Body of pancreas (tissue), 4 donors: Measurements from ENCODE around the gene TMA7B. TPM values are rescaled to one million over a fixed set of nuclear protein-coding genes. Genes with fewer than 3 reads are reported as not detected.

Source experiments
- ATAC-seq: fragments of 150-250 bp; one replicate; pipeline ENCODE4 v1.9.1; 2016
- DNase-seq, 4 donors: peaks; one replicate each; pipeline ENCODE4 v3.0.0-alpha.2; 2019
- H3K27ac ChIP-seq, 4 donors: fragments of 200-600 bp; sonication (generic); 1 replicate in 3 of 4; 2 replicates in 1 of 4; pipeline versions ENCODE4 v1.5.1 to v1.6.1; 2016 to 2019; ENCODE audit warnings: mild to moderate bottlenecking in 1 of 4, mixed read lengths in 1 of 4, moderate library complexity in 1 of 4
- H3K27me3 ChIP-seq, 2 donors: fragments of 200-600 bp; sonication (generic); one replicate each; pipeline ENCODE4 v1.6.0; 2016; ENCODE audit warnings: mild to moderate bottlenecking in 1 of 2
- H3K36me3 ChIP-seq, 2 donors: fragments of 200-600 bp; sonication (generic); replicated peaks in 1 of 2; 2 replicates each; pipeline ENCODE4 v1.5.1; 2016; ENCODE audit warnings: low read depth in 2 of 2; ENCODE audit not compliant: insufficient read depth in 1 of 2
- H3K4me1 ChIP-seq: fragments of 200-600 bp; sonication (generic); one replicate; pipeline ENCODE4 v1.6.0; 2016
- H3K4me3 ChIP-seq, 2 donors: fragments of 200-600 bp; sonication (generic); 1 replicate in 1 of 2; 2 replicates in 1 of 2; pipeline ENCODE4 v1.5.1; 2016 to 2019
- H3K9me3 ChIP-seq, 3 donors: fragments of 200-600 bp; sonication (generic); 1 replicate in 2 of 3; 2 replicates in 1 of 3; pipeline ENCODE4 v1.5.1; 2016
- POLR2A ChIP-seq, 3 donors: fragments of 450-650 bp; IDR thresholded peaks; one replicate each; pipeline ENCODE4 v1.6.1; 2016; ENCODE audit warnings: antibody characterized with exemption in 3 of 3, mild to moderate bottlenecking in 2 of 3
- WGBS, 2 donors: methylation state at CpG; one replicate each; pipeline ENCODE4 v1.1.5; 2017; 5-methylcytosine and 5-hydroxymethylcytosine counted together
- intact Hi-C: fragments of 100-400 bp; cut with DNase I; formaldehyde crosslinking; loops from one replicate; pipeline ENCODE4 v1.15.1; 2023
- total RNA-seq, 2 donors: library from RNA; depleted of rRNA; stranded (reverse); fragments of >200 nt; gene quantifications; one replicate each; pipeline ENCODE4 v1.1.0, GENCODE V29; 2016
- TF ChIP-seq, protein P1 (sequence below), 7 experiments: fragments of 450-650 bp in 4 of 7; fragments of 200-600 bp in 3 of 7; sonication (generic) in 3 of 7; IDR thresholded peaks; one replicate each; pipeline ENCODE4 v1.5.1; 2016 to 2019; ENCODE audit warnings: antibody characterized with exemption in 7 of 7

Gene TMA7B
- total RNA-seq, 2 donors from 2014 or later: not detected

DNA sequence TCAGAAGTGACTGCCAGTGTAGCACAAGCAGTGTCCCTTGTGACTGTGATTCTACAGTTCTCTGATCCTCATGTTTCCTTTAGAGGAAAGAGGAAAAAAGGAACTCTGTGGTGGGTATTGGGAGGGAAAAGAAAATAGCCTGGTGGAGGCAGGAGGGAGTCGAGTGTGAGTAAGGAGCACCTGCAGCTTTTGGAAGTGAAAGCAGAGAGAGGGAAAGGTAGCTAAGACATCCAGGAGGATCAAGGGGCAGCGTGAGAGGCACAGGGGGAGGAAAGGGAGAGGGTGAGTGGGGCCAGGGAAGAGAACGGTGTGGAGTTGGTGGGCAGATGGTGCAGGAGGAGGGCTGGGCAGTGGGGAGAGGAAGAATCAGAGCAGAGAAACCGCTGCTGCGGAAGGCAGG, 12.4 kb downstream of the TMA7B start:
- 64 to 77% methylated on average over 5 of the region's 5 CpGs for WGBS, 2 donors
- TF ChIP-seq, protein P1, sequence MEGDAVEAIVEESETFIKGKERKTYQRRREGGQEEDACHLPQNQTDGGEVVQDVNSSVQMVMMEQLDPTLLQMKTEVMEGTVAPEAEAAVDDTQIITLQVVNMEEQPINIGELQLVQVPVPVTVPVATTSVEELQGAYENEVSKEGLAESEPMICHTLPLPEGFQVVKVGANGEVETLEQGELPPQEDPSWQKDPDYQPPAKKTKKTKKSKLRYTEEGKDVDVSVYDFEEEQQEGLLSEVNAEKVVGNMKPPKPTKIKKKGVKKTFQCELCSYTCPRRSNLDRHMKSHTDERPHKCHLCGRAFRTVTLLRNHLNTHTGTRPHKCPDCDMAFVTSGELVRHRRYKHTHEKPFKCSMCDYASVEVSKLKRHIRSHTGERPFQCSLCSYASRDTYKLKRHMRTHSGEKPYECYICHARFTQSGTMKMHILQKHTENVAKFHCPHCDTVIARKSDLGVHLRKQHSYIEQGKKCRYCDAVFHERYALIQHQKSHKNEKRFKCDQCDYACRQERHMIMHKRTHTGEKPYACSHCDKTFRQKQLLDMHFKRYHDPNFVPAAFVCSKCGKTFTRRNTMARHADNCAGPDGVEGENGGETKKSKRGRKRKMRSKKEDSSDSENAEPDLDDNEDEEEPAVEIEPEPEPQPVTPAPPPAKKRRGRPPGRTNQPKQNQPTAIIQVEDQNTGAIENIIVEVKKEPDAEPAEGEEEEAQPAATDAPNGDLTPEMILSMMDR (IDR thresholded peaks at IDR 0.05): no peak
- TF ChIP-seq POLR2A (IDR thresholded peaks at IDR 0.05): no peak
- H3K36me3 ChIP-seq: no peaks in the 10 kb centered on the region
- no peaks in the 10 kb centered on the region for H3K9me3 ChIP-seq
- H3K27me3 ChIP-seq: no peaks in the 10 kb centered on the region
- no peak overlapping the region for H3K4me3 ChIP-seq
- intact Hi-C loops: no loop called here
- no peak overlapping the region for H3K27ac ChIP-seq
- peaks cover 16% of the 10 kb centered on the region for H3K4me1 ChIP-seq
- DNase-seq (no peak), ATAC-seq (no peak)

DNA sequence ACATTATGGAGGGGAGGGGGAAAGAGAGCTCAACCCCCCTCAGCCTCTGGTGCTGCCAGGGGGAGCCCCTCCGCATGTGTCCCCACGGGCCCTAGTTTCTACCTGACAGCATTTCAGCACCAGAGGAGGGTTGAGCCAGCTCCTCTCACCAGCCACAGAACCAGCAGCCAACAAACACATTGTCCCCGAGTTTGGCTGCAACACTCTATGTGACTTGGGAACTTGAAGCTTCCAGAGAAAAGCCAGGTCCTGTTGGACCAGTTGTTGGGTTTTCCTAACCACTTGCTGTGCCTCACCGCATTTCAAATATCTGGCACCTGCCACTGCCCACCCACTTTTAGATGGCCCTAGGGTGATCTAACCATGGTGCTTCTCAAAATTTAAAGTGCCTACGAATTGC, 13.5 kb downstream of the TMA7B start:
- 71 to 74% methylated on average over 5 of the region's 5 CpGs for WGBS, 2 donors
- ATAC-seq: no peak
- intact Hi-C loops: no loop called here
- H3K4me3 ChIP-seq: no peak overlapping the region
- H3K4me1 ChIP-seq: peaks cover 8% of the 10 kb centered on the region
- no peaks in the 10 kb centered on the region for H3K27me3 ChIP-seq
- TF ChIP-seq, protein P1 (IDR thresholded peaks at IDR 0.05): no peak
- no peak for TF ChIP-seq POLR2A (IDR thresholded peaks at IDR 0.05)
- no peaks in the 10 kb centered on the region for H3K36me3 ChIP-seq
- H3K27ac ChIP-seq: no peak overlapping the region
- H3K9me3 ChIP-seq: no peaks in the 10 kb centered on the region
- DNase-seq: no peak

DNA sequence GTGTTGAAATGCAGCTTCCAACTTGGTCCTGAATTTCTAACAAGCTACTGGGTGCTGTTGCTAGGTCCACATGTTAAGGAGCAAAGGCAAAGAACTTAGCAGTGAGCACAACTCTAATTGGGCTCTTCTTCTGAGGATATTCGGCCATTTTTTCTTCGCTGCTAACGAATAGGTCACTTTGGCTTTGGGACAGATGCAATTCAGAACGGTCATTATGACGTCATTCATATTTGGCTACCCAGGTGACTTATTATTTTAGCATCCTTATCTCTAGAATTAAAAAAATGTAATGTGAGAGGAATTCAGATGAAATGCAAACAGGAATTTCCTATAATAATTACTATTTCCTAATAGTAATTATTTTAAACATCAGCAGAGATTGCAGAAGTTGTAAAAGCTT, 13.9 kb downstream of the TMA7B start:
- Histone ChIP-seq H3K4me3 (no peak overlapping the region), H3K27ac (no peak overlapping the region), H3K4me1 (peaks cover 4% of the 10 kb centered on the region), H3K27me3 (no peaks in the 10 kb centered on the region), H3K9me3 (no peaks in the 10 kb centered on the region), H3K36me3 (no peaks in the 10 kb centered on the region)
- ATAC-seq (no peak), DNase-seq (no peak)
- no peak for TF ChIP-seq POLR2A (IDR thresholded peaks at IDR 0.05)
- TF ChIP-seq, protein P1 (IDR thresholded peaks at IDR 0.05): no peak
- intact Hi-C loops: no loop called here
- 54 to 59% methylated on average over 5 of the region's 5 CpGs for WGBS, 2 donors

- WGBS, 2 donors: 68 to 74% methylated on average over 6 of the region's 6 CpGs
- H3K9me3 ChIP-seq: no peaks in the 10 kb centered on the region
Observed at GRCh38 chr22:39979048-39979447, 18.9 kb downstream of the TMA7B start.

DNA sequence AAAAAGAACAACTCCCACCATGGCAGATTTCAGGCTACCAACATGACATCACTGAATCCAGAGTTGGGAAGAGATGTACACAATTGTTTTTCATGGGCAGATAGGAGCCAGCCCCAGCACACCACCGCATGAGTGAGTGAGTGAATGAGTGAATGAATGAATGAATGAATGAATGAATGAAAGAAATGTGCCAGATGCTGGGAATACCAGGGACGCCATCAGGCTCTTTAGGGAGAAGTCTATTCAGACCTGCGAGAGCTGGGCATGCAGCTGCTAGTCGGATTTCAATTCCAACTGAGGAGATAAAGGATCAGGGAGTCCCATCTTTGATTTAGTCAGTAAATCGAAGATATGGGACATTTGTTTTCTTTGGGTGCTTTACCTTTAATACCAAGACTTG, 19.3 kb downstream of the TMA7B start:
- Histone ChIP-seq H3K4me3 (no peak overlapping the region), H3K27me3 (no peaks in the 10 kb centered on the region), H3K27ac (no peak overlapping the region), H3K9me3 (no peaks in the 10 kb centered on the region), H3K36me3 (no peaks in the 10 kb centered on the region), H3K4me1 (no peaks in the 10 kb centered on the region)
- ATAC-seq: no peak
- 81 to 88% methylated on average over 5 of the region's 5 CpGs for WGBS, 2 donors
- intact Hi-C loops: no loop called here
- TF ChIP-seq, protein P1 (IDR thresholded peaks at IDR 0.05): no peak
- TF ChIP-seq POLR2A (IDR thresholded peaks at IDR 0.05): no peak
- no peak for DNase-seq

More at GRCh38 chr22:39979048-39979447, 18.9 kb downstream of the TMA7B start:
- intact Hi-C loops: no loop called here
- no peak overlapping the region for H3K4me3 ChIP-seq
- DNase-seq (no peak), ATAC-seq (no peak)
- TF ChIP-seq POLR2A (IDR thresholded peaks at IDR 0.05): no peak
- TF ChIP-seq, protein P1 (IDR thresholded peaks at IDR 0.05): no peak
- no peaks in the 10 kb centered on the region for H3K27me3 ChIP-seq
- H3K36me3 ChIP-seq: no peaks in the 10 kb centered on the region
- no peaks in the 10 kb centered on the region for H3K4me1 ChIP-seq
- H3K27ac ChIP-seq: no peak overlapping the region
